GM23338 (cell line): ENCODE data around the gene TBCD. TPM values are rescaled to one million over a fixed set of nuclear protein-coding genes. Genes with fewer than 3 reads are reported as not detected.

ENCODE experiments used
- ATAC-seq: fragments of 200-7000 bp; cut with Tn5 transposase; 3 replicates; pipeline ENCODE4 v1.9.1; 2020
- DNase-seq: peaks from one replicate; pipeline ENCODE4 v3.0.0-alpha.2; 2015; ENCODE audit warnings: low spot score
- H2AFZ ChIP-seq: fragments of 200-600 bp; sonication (generic); 2 replicates; pipeline ENCODE4 v1.8.0; 2016; ENCODE audit warnings: antibody characterized with exemption, mild to moderate bottlenecking, moderate library complexity
- H3F3A ChIP-seq: fragments of 200-600 bp; sonication (generic); replicated peaks from 2 replicates; pipeline ENCODE4 v1.8.0; 2017; ENCODE audit warnings: antibody characterized with exemption, mixed run types, low read depth
- H3K27ac ChIP-seq: fragments of 200-600 bp; sonication (generic); 2 replicates; pipeline ENCODE4 v1.6.1; 2016; ENCODE audit warnings: low read depth
- H3K27me3 ChIP-seq: fragments of 200-600 bp; sonication (generic); 2 replicates; pipeline ENCODE4 v1.8.0; 2016; ENCODE audit warnings: mild to moderate bottlenecking, mixed run types, moderate library complexity; ENCODE audit not compliant: insufficient read depth
- H3K36me3 ChIP-seq: fragments of 200-600 bp; sonication (generic); 2 replicates; pipeline ENCODE4 v1.8.0; 2016; ENCODE audit warnings: mild to moderate bottlenecking; ENCODE audit not compliant: insufficient read depth
- H3K4me1 ChIP-seq: fragments of 200-600 bp; sonication (generic); 2 replicates; pipeline ENCODE4 v1.8.0; 2016; ENCODE audit warnings: mild to moderate bottlenecking, moderate library complexity; ENCODE audit not compliant: insufficient read depth
- H3K4me2 ChIP-seq: fragments of 200-600 bp; sonication (generic); 2 replicates; pipeline ENCODE4 v1.7.1; 2017; ENCODE audit warnings: mixed run types
- H3K4me3 ChIP-seq: fragments of 200-600 bp; sonication (generic); 2 replicates; pipeline ENCODE4 v1.6.1; 2016; ENCODE audit warnings: mixed run types
- H3K79me2 ChIP-seq: fragments of 200-600 bp; sonication (generic); replicated peaks from 2 replicates; pipeline ENCODE4 v1.8.0; 2017; ENCODE audit warnings: mild to moderate bottlenecking; ENCODE audit not compliant: insufficient read depth
- H3K9me2 ChIP-seq: fragments of 200-600 bp; sonication (generic); 2 replicates; pipeline ENCODE4 v1.8.0; 2017; ENCODE audit not compliant: insufficient read depth
- H4K20me1 ChIP-seq: fragments of 200-600 bp; sonication (generic); replicated peaks from 2 replicates; pipeline ENCODE4 v1.8.0; 2017; ENCODE audit warnings: mild to moderate bottlenecking; ENCODE audit not compliant: insufficient read depth
- H3K27ac Mint-ChIP-seq: 2 replicates; pipeline ENCODE4 v1.8.0; 2020; ENCODE audit warnings: inconsistent platforms, mild to moderate bottlenecking, moderate library complexity, mixed read lengths
- H3K27me3 Mint-ChIP-seq: 3 replicates; pipeline ENCODE4 v1.8.0; 2022; ENCODE audit warnings: low read depth, mild to moderate bottlenecking, moderate library complexity, mixed read lengths, inconsistent platforms; ENCODE audit not compliant: insufficient read depth, poor library complexity
- H3K36me3 Mint-ChIP-seq: 3 replicates; pipeline ENCODE4 v1.8.0; 2021; ENCODE audit warnings: low read depth, mild to moderate bottlenecking, inconsistent platforms, moderate library complexity, mixed read lengths
- H3K4me1 Mint-ChIP-seq: 3 replicates; pipeline ENCODE4 v1.8.0; 2020; ENCODE audit warnings: mild to moderate bottlenecking, inconsistent platforms, mixed read lengths
- H3K4me3 Mint-ChIP-seq: 3 replicates; pipeline ENCODE4 v1.8.0; 2021; ENCODE audit warnings: moderate library complexity, mild to moderate bottlenecking, inconsistent platforms, mixed read lengths
- H3K9me3 Mint-ChIP-seq: 3 replicates; pipeline ENCODE4 v1.8.0; 2020; ENCODE audit warnings: moderate library complexity, mild to moderate bottlenecking, inconsistent platforms, mixed read lengths
- CREB1 ChIP-seq: fragments of 250-450 bp; sonication (Bioruptor Pico); IDR thresholded peaks from 2 replicates; pipeline ENCODE4 v1.5.0; 2020; ENCODE audit warnings: low read depth, mild to moderate bottlenecking, moderate library complexity
- EZH2 ChIP-seq: fragments of 200-600 bp; sonication (generic); IDR thresholded peaks from one replicate; pipeline ENCODE4 v1.8.0; 2017; ENCODE audit warnings: antibody characterized with exemption, mild to moderate bottlenecking, low read depth; ENCODE audit not compliant: unreplicated experiment
- EZH2phosphoT487 ChIP-seq: fragments of 200-600 bp; sonication (generic); IDR thresholded peaks from one replicate; pipeline ENCODE4 v1.8.1; 2018; ENCODE audit warnings: antibody characterized with exemption; ENCODE audit not compliant: unreplicated experiment
- JUNB ChIP-seq: IDR thresholded peaks from one replicate; pipeline ENCODE4 v1.6.1; 2016; ENCODE audit warnings: antibody characterized with exemption; ENCODE audit not compliant: unreplicated experiment
- NANOG ChIP-seq: IDR thresholded peaks from 2 replicates; pipeline ENCODE4 v1.6.1; 2016; ENCODE audit warnings: antibody characterized with exemption, borderline replicate concordance
- POLR2AphosphoS5 ChIP-seq: IDR thresholded peaks from 2 replicates; pipeline ENCODE4 v1.6.1; 2016; ENCODE audit warnings: antibody characterized with exemption, low read depth
- REST ChIP-seq: IDR thresholded peaks from one replicate; pipeline ENCODE4 v1.6.1; 2018; ENCODE audit warnings: antibody characterized with exemption; ENCODE audit not compliant: unreplicated experiment
- STAT1 ChIP-seq: IDR thresholded peaks from one replicate; pipeline ENCODE4 v1.6.1; 2016; ENCODE audit warnings: antibody characterized with exemption; ENCODE audit not compliant: unreplicated experiment
- ZNF114 ChIP-seq: fragments of 250-450 bp; sonication (Bioruptor Pico); IDR thresholded peaks from 2 replicates; pipeline ENCODE4 v1.5.0; 2020; ENCODE audit warnings: mild to moderate bottlenecking, moderate library complexity
- ZNF331 ChIP-seq: fragments of 250-450 bp; sonication (Bioruptor Pico); IDR thresholded peaks from 2 replicates; pipeline ENCODE4 v1.5.0; 2020; ENCODE audit warnings: low read depth, mild to moderate bottlenecking, moderate library complexity
- polyA plus RNA-seq: library from polyadenylated mRNA; unstranded; fragments of >200 nt; fragmentation: Nextera tagmentation; extraction: Ambion mirVana; gene quantifications from 2 replicates; pipeline ENCODE4 v1.2.1, GENCODE V29; 2016
- total RNA-seq: library from RNA; depleted of rRNA; stranded (reverse); fragments of >200 nt; shearing (Covaris generic); gene quantifications from 2 replicates; pipeline ENCODE4 v1.2.3, GENCODE V29; 2014

Gene TBCD
- total and polyA plus RNA-seq, 2 experiments from 2014 or later: 75.0 to 116 TPM

- H3K27ac Mint-ChIP-seq: no peak overlapping the region
- no peaks in the 10 kb centered on the region for H3K4me1 Mint-ChIP-seq
- H3K36me3 ChIP-seq: no peaks in the 10 kb centered on the region
- ATAC-seq: no peak
- no peaks in the 10 kb centered on the region for H3K9me3 Mint-ChIP-seq
- no peaks in the 10 kb centered on the region; the same call in 2 of the 3 replicates for H3K36me3 Mint-ChIP-seq
- no peak overlapping the region for H3K27ac ChIP-seq
- peaks cover 10% of the 10 kb centered on the region for H3K27me3 Mint-ChIP-seq
- H3K9me2 ChIP-seq: no peaks in the 10 kb centered on the region
- no peak overlapping the region for H3K4me3 Mint-ChIP-seq
- no peaks in the 10 kb centered on the region for H3K4me1 ChIP-seq
- H3K4me3 ChIP-seq: no peak overlapping the region
- no peak overlapping the region for H2AFZ ChIP-seq
- no peak overlapping the region for H3K4me2 ChIP-seq
- H3F3A ChIP-seq: 0 out of 2 replicates have a peak, but pooled peaks cover 6% of the 10 kb centered on the region
- H3K79me2 ChIP-seq: no peaks in the 10 kb centered on the region
- no peaks in the 10 kb centered on the region for H4K20me1 ChIP-seq
- DNase-seq: no peak
- no peak for TF ChIP-seq REST
- no peak for TF ChIP-seq JUNB
- no peak for TF ChIP-seq ZNF114 (CRISPR knock-in tag)
- TF ChIP-seq EZH2: no peak
- no peak for TF ChIP-seq POLR2AphosphoS5
- no peak for TF ChIP-seq CREB1
- TF ChIP-seq NANOG: no peak
- H3K27me3 ChIP-seq: peaks cover 7% of the 10 kb centered on the region; the same call in 1 of the 2 replicates
Measured at GRCh38 chr17:82703036-82703745, 48.7 kb upstream of the TBCD start.

GRCh38 chr17:82703935-82704865, 47.7 kb upstream of the TBCD start:
- no peak overlapping the region for H3K4me3 ChIP-seq
- H2AFZ ChIP-seq: no peak overlapping the region
- Mint-ChIP-seq H3K9me3 (no peaks in the 10 kb centered on the region), H3K27ac (no peak overlapping the region), H3K36me3 (no peaks in the 10 kb centered on the region; the same call in 2 of the 3 replicates), H3K4me1 (no peaks in the 10 kb centered on the region), H3K4me3 (no peak overlapping the region), H3K27me3 (peaks cover 11% of the 10 kb centered on the region)
- H3K4me2 ChIP-seq: no peak overlapping the region
- ATAC-seq: no peak
- H3K4me1 ChIP-seq: no peaks in the 10 kb centered on the region
- DNase-seq: no peak
- 0 out of 2 replicates have a peak, but pooled peaks cover 5% of the 10 kb centered on the region for H3F3A ChIP-seq
- H3K36me3 ChIP-seq: no peaks in the 10 kb centered on the region
- no peaks in the 10 kb centered on the region for H4K20me1 ChIP-seq
- peaks cover 7% of the 10 kb centered on the region; the same call in 1 of the 2 replicates for H3K27me3 ChIP-seq
- H3K27ac ChIP-seq: no peak overlapping the region
- H3K79me2 ChIP-seq: no peaks in the 10 kb centered on the region
- no peaks in the 10 kb centered on the region for H3K9me2 ChIP-seq
- TF ChIP-seq ZNF331 (CRISPR knock-in tag): no peak
- no peak for TF ChIP-seq ZNF114 (CRISPR knock-in tag)
- no peak for TF ChIP-seq NANOG
- no peak for TF ChIP-seq JUNB
- no peak for TF ChIP-seq EZH2
- TF ChIP-seq STAT1: no peak
- TF ChIP-seq CREB1: no peak
- no peak for TF ChIP-seq POLR2AphosphoS5
- no peak for TF ChIP-seq REST
- no peak for TF ChIP-seq EZH2phosphoT487
